Right hindlimb (tissue), 1 donor: ENCODE measurements around the gene PEX14.
"Not testable (repeated sequence)": the region's sequence is repeated elsewhere in the genome, so short reads cannot be mapped to it uniquely, and the experiment has no call there.

Source experiments
- DNase-seq: peaks from one replicate; pipeline ENCODE4 v3.0.0-alpha.2; 2018

PEX14 gene, protein sequence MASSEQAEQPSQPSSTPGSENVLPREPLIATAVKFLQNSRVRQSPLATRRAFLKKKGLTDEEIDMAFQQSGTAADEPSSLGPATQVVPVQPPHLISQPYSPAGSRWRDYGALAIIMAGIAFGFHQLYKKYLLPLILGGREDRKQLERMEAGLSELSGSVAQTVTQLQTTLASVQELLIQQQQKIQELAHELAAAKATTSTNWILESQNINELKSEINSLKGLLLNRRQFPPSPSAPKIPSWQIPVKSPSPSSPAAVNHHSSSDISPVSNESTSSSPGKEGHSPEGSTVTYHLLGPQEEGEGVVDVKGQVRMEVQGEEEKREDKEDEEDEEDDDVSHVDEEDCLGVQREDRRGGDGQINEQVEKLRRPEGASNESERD

DNA sequence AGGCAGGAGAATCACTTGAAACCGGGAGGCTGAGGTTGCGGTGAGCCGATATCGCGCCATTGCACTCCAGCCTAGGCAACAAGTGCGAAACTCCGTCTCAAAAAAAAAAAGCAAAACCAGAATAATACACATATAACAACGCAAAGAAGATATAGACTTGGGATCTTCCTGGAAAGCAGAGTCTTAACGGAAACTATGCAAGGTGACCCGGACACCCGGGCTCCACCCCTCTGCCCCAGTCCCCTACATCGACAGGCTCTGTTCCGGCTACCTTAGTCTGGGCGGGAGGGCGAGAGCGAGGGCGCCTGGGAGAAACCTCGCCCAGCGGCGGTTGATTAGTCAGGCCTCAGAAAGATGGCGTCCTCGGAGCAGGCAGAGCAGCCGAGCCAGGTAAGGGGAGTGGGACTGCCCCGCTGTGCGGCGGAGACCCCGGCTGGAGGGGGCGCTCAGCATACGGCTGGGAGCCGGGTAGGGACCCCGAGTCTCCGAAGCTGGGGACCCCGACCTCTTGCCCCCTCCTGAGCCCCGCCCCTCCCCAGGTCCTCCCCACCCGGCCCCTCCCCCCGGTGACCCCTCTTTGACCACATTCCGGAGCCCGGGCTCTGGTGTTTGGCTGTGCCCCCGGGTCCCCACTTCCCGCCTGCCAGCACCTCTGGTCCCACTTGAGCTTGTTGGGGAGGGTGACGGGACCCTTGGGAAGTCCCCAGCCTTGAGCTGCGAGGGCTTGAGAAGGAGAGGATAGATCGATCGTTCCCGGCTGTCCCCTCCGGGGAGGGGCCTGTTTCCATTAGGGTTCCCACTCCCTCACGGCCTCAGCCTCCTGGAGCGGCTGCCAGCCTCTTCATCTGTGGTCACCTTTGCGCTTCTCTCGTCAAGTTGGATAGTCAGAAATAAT lies at the start of gene PEX14:
TSS of gene PEX14 (plus strand) at position 338 of the 895 bp plus-strand sequence. CDS start at position 355, 17 bp downstream.
- peak; percentile 92 for DNase-seq

DNA sequence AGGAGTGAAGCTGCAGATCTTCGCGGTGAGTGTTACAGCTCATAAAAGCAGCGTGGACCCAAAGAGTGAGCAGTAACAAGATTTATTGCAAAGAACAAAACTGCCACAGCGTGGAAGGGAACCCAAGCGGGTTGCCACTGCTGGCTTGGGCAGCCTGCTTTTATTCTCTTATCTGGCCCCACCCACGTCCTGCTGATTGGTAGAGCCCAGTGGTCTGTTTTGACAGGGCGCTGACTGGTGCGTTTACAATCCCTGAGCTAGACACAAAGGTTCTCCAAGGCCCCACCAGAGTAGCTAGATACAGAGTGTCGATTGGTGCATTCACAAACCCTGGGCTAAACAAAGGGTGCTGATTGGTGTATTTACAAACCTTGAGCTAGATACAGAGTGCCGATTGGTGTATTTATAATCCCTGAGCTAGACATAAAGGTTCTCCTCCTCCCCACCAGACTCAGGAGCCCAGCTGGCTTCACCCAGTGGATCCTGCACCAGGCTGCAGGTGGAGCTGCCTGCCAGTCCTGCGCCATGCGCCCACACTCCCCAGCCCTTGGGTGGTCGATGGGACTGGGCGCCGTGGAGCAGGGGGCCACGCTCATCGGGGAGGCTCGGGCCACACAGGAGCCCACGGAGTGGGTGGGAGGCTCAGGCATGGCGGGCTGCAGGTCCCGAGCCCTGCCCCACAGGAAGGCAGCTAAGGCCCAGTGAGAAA lies 48.8 kb upstream of the PEX14 start:
- DNase-seq: not testable (repeated sequence)

DNA sequence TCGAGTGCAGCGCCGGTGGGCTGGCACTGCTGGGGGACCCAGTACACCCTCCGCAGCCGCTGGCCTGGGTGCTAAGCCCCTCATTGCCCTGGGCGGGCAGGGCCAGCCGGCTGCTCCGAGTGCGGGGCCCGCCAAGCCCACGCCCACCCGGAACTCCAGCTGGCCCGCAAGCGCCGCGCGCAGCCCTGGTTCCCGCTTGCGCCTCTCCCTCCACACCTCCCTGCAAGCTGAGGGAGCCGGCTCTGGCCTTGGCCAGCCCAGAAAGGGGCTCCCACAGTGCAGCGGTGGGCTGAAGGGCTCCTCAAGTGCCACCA lies 48.3 kb upstream of the PEX14 start:
- not testable (repeated sequence) for DNase-seq

DNA sequence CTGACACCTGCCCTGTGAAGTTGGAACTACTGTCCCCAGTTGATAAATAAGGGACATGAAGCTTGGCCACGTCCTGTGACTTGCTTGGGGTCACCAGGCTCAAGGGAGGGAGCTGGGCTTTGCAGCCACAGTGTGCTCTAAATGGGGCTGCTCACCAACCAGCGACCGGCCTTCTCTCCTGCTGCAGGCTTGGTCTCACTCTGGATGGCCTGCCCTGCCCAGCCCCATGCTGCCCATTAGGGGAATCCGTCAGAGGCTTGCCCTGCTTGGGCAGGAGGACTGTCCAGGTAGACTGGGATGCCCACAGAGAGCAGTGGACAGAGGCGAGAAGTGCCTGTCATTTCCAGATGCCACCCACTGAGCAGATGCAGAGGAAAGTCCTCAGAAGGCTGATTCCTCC lies 45.8 kb upstream of the PEX14 start:
- no peak for DNase-seq

DNA sequence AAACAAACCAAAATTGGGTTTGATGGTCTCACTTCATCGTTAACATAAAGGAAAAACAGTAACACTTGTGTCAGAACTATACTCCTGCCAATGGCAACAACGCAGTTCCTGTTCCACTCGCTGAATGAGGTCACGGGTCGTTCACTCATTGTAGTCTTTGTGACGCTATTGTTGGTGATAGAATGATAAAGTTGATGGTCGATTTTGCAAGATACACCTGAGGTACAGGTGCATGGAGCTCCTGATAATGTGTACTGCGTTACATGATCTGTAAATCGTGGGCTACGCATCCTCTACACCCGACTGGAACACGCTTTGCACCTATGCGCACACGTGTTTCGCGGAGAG lies 44.9 kb upstream of the PEX14 start:
- DNase-seq: no peak

DNA sequence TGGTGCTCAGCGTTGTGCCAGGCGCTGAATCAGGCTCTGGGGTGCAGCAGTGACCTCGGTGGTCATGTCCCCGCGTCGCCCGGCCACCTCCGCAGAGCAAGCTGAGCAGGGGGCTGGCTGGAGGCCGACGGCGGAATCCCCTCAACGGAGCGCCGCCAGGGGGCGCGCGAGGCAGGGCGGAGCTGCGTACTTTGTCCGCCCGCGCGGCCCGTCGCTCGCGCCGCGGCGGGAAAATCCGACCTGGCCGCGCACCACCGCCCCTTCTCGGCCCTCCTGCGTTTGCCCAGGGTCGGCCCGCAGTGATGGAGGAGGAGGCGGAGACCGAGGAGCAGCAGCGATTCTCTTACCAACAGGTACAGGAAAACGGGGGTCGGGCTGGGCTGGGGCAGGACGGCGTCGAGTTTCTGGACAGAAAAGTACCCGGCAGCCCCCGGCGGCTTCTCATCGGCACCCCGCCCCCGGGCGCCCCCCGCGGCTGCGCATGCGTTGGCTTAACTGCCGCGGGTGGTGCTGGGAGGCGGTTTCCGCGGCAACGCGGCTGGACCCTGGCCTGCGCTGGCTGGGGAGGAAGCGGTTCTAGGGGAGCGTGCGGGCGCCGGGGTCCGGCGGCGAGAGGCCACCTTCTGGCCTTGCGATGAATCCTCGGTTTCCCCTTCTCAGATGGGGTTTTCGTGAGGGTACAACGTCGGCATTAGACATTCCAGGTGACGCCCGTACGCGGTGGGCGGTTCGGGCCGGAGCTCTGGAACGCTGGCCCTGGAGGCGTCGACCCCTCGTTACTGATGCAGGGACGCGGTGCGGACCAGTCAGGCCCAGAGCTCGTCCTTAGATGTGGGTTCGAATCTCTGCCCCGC lies 44.3 kb upstream of the PEX14 start, which contains the start of gene CENPS:
TSS of gene CENPS (plus strand) at position 218 of the 854 bp plus-strand sequence. CDS start at position 303, 85 bp downstream.
- DNase-seq: peak; percentile 93

DNA sequence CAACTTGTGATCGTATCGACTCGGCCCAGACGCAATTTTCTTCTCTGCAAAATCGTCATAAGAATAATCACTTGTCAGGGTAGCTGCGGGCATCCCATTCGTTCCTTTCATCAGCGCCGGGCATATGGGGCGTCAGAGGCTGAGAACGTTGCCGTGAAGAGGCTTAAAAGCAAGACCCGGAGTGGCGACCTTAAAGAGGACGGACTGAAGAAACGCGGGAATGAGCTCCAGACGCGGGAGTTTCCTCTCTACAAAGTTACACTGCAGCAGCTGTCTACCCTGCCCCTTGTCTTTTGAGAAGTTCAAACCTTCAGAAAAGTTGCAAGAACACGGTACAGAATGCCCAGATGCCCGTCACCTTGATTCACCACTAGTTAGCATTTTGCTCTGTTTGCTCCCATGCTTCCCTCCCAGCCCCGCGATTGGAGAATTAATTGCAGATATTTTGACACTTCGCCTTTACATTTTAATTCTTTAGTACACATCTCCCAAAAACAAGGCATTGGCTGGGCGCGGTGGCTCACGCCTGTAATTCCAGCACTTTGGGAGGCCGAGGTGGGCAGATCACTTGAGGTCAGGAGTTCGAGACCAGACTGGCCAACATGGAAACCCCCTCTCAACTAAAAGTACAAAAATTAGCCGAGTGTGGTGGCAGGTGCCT lies 43.5 kb upstream of the PEX14 start:
- DNase-seq: no peak

DNA sequence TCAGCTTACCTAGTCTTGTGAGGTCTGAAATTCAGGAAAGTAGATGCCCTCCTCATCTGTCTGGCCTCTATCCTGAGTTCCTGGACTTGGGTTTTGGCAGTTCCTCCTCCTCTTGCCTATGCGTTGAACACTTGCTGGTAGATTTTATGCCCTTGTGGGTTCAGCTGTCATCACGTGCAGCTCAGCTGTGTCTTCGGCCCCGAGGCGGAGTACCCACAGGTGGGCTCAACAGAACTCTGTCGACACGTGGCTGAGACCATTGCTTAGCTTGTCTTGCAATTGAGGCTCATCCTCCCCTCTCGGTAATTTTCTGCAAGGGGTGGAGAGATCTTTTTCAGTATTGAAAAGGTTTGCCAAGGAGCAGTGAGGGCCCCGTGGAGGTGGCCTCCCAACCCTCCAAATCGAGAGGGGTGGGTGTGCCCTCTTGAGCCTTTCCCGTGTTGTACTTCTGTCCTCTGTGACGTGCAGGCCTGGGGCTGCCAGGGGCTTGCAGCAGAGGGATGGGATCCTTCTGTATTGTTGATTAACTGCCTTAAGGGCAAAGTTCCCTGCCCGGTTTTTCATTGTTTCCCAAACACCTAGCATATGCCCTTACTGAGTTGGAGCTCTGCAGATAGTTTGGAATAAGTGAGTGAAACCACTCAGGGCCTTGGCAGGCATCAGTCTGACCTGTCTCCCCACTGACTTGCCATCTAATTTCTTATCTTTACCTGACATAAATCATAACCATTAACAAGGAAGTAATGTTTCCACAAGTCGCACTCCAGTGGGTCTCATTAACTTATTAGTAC lies 41.6 kb upstream of the PEX14 start:
- DNase-seq: no peak

DNA sequence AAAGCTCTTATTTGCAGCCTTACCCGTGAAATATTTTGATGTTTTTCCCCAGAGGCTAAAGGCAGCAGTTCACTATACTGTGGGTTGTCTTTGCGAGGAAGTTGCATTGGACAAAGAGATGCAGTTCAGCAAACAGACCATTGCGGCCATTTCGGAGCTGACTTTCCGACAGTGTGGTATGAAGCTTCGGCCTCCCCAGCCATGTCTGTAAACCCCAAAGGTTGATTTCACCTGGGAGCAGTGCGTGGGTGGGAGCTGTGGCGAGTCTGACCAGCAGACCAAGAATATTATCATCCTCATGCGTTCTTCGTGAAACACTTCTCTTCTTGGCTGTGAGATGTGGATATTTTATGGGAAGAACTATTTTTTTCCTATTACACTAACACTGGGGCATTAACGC lies 41.0 kb upstream of the PEX14 start:
- no peak for DNase-seq

DNA sequence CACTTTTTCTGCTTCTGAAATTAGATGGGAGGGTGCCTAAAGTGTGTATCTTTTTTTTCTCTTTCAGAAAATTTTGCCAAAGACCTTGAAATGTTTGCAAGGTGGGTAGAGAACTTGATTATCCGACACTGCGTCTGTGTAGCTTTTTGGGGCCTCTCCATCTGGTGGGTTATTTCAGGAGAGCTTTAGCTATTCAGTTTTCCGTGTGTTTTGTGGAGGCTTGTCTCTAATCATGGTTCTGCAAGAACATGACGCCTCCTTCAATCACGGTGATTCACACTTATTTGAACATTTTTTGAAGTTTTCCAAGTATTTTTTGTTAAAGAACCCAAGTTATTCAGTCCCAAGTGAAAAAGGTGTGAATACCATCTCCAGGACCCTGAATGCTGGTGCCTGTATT lies 40.2 kb upstream of the PEX14 start:
- DNase-seq: no peak

DNA sequence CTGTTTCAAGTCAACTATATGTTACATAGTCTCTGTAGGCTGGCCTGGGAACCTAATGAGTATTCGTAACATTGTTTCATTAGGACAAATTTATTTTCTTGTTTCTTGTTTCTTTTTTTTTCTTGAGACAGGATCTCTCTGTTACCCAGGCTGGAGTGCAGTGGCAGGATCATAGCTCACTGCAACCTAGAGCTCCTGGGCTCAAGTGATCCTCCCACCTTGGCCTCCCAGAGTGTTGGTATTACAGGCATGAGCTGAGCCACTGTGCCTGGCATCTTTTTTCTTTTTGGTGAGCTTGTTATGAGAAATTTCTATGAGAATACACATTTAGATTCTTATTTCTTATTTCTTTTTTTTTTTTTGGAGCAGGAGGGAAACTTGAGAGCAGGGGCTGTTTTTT lies 37.7 kb upstream of the PEX14 start:
- no peak for DNase-seq

DNA sequence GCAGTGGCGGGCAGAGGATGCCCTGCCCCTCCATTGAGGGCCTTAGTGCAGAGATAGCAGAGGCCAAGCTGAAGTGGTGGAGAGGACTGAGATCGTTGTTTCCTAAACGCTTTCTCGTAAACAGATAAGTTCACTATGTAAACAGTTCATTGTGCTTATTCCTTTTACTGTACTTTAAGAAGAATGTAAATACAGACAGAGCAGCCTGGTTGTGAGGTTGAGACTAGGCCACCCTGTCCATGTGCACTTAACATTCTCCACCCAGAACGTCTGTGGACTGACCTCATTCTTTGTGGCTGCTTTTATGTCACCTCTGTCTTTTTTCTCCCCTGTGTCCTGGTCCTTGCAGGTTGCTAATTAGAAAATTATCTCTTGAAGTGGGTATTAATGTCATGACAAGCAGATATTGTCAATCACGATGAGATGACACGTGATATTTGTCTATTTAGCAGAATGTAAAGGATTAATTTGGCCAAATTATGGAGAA lies 36.0 kb upstream of the PEX14 start:
- no peak for DNase-seq

DNA sequence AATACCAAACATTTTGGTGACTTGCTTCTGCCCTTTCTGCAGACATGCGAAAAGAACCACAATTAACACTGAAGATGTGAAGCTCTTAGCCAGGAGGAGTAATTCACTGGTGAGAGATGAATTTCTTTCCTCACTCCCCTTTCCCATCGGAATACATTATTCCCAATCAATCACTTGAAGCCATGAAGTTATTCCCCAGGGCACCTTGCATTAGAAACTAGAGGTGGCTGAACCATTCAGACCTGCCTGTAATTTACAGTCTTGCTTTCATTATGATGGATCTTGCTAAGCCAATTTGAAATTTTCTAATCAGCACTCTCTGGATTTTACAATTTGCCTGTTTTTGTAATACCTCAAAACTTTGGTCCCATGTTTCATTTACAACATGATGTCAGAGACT lies 34.4 kb upstream of the PEX14 start:
- DNase-seq: no peak

DNA sequence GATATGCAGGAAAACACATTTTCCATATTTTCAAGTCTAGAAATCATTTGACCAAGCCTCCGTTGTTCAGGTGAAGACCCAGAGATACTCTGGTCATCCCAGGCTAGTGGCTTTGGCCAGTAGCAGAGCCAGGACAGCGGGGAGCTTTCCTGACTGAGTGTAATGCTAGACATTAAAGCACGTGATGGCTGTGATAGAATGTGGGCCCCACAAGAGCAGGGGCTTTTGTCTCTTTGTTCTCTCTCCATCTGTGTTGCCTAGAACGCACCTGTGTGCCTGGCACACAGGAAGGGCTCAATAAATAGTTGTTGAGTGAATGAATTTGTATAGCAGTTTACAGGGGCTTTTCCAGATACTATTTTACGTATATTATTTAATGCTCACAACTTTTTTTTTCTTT lies 34.0 kb upstream of the PEX14 start:
- DNase-seq: no peak

DNA sequence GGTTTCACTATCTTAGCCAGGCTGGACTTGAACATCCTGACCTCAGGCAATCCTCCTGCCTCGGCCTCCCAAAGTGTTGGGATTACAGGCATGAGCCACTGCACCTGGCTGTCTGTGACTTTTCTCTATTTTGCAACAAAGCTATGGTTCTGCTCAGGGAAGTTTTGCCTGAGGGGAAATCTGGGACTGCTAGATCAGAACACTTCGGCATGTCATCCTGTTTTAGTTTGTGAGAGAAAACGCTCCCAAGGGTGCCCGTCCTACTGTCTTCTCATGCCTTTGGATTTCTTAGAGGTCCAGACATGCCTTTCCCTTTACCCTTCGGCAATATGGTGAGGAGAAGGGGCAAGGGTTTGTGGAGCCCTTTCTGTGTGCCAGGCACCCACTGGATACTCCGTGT lies 30.5 kb upstream of the PEX14 start:
- DNase-seq: no peak

DNA sequence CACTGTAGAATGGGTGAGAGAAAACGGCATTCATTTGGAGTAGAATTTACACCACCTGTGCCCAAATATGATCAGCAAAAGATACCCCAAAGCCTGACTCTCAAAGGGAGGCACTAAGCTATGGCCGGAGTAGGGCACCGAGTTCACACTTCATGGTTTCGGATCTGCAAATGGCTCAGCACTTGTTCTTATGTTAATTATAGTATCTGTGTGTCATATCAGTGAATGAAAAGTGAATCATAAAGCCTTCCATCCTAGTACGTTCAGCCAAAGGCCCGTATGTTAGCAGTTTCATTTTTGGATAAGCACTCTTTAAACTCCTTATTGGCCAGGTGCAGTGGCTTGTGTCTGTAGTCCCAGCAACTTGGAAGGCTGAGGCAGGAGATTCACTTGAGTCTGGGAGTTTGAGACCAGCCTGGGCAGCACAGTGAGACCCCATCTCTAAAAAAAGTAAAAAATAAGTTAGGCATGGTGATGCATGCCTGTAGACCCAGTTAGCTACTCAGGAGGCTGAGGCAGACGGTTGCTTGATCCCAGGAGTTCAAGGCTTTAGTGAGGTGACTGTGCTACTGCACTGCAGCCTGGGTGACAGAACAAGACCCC lies 29.9 kb upstream of the PEX14 start:
- DNase-seq: no peak

DNA sequence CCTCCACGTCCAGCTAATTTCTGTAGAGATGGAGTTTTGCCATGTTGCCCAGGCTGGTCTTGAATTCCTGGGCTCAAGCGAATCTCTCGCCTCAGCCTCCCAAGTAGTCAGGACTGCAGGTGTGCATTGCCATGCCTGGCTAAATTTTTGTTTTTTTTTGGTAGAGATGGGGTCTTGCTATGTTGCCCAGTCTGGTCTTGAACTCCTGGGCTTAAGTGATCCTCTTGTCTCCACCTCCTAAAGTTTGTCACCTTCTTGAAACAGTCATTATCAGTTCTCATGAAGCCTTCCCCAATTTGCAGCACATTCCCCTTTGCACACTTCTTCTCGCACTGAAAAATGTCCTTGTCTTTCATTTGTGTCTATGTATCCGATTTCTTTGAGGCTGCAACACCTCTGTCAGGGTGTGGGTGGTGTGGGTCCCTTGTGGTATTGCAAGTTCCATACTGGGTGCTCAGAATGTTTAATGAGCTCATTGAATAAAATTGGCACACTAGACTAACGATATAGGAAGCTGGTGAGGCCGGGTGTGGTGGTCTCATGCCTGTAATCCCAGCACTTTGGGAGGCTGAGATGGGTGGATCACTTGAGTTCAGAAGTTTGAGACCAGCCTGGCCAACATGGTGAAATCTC lies 27.8 kb upstream of the PEX14 start:
- DNase-seq: no peak

DNA sequence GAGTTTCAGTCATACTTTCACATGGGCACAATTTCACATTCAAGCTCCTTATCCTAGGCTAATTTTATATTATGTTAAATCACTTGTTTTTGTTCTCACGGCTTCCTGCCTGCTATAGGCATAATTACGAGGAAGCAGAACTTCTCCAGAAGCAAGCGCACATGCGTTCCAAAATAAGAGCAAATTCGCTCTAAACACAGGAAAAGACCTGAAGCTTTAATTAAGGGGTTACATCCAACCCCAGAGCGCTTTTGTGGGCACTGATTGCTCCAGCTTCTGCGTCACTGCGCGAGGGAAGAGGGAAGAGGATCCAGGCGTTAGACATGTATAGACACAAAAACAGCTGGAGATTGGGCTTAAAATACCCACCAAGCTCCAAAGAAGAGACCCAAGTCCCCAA lies 25.0 kb upstream of the PEX14 start, which contains the start of gene CORT:
TSS of gene CORT (plus strand) at position 281 of the 400 bp plus-strand sequence. CDS start 193 bp downstream, outside the sequence.
- DNase-seq: no peak

DNA sequence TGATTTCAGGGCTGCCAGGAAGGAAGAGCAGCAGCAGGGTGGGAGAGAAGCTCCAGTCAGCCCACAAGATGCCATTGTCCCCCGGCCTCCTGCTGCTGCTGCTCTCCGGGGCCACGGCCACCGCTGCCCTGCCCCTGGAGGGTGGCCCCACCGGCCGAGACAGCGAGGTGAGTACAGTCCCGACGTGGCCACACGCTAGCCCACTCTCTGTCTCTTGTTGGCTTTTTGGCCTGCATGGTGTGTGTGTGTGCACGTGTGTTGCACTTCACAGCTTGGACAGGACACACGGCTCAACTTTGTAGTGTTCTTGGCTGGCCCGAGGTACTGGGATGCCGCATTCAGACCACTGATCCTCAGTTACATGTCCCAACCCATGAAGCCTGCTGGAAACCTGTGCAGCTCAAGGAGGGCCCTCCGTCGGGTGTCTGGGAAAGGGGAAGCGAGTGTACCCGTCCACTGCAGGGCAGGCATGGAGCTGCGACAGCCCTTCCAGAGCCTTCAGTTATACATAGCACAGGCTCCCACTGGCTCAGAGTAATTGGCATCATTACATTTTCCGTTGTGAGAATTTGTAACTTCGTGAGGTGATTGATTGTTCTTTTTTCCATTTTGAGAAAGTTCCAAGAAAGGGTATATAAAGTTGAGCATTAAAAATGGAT lies 24.5 kb upstream of the PEX14 start:
- peak; percentile 38 for DNase-seq
